ENCODE results near the gene ACSF3. TPM values are rescaled to one million over a fixed set of nuclear protein-coding genes. Genes with fewer than 3 reads are reported as not detected.

The ACSF3 gene
- total RNA-seq, 4 donors from 2014 or later: 29.9 to 48.0 (median 40.3) TPM

- Histone ChIP-seq H3K36me3 (peaks cover 0 to 84% (median 3%) of the 10 kb centered on the region in 3 donors), H3K27me3 (no peaks in the 10 kb centered on the region), H3K4me1 (peaks cover 0 to 11% (median 4%) of the 10 kb centered on the region in 4 donors), H3K27ac (no peak overlapping the region), H3K4me3 (no peak overlapping the region), H3K9me3 (no peaks in the 10 kb centered on the region)
- TF ChIP-seq CTCF (IDR thresholded peaks at IDR 0.05) (no peak), POLR2A (IDR thresholded peaks at IDR 0.05) (no peak), EP300 (IDR thresholded peaks at IDR 0.05) (no peak)
- 92 to 93% methylated on average over 14 of the region's 14 CpGs for WGBS, 2 donors
- no peak for DNase-seq (ENCODE audit: low spot score in 2 of 2)
Observed at GRCh38 chr16:89110641-89111040, 17.0 kb downstream of the ACSF3 start.

DNA sequence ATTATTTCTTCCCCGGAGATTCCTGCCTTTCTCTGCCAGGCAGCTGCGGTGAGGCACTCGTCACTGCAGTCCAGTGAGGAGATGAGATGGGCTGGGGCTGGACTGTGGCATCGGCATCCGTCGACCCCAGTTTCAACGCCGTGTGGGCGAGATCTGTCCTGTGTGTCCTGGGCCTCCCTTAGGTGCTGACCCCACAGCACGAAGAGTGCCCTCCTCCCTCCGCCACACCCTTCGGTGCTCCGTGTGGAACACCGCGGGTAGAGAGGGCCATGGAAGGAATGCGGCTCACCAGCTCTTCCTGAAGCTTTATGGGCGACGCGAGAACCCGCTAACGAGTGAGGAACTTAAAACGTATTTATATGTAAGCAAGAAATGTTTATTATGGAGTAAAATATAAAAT is 17.6 kb downstream of the ACSF3 start:
- Histone ChIP-seq H3K4me3 (no peak overlapping the region), H3K9me3 (no peaks in the 10 kb centered on the region), H3K36me3 (peaks cover 0 to 84% (median 3%) of the 10 kb centered on the region in 3 donors), H3K27ac (no peak overlapping the region), H3K4me1 (peaks cover 0 to 14% (median 4%) of the 10 kb centered on the region in 4 donors), H3K27me3 (no peaks in the 10 kb centered on the region)
- DNase-seq (ENCODE audit: low spot score in 2 of 2): no peak
- 94 to 95% methylated on average over 22 of the region's 22 CpGs for WGBS, 2 donors
- TF ChIP-seq POLR2A (IDR thresholded peaks at IDR 0.05) (no peak), EP300 (IDR thresholded peaks at IDR 0.05) (no peak), CTCF (IDR thresholded peaks at IDR 0.05) (no peak)

GRCh38 chr16:89112377-89113151 is 18.9 kb downstream of the ACSF3 start:
- Histone ChIP-seq H3K36me3 (peaks cover 0 to 84% (median 3%) of the 10 kb centered on the region in 3 donors), H3K4me3 (no peak overlapping the region), H3K27ac (no peak overlapping the region), H3K4me1 (peaks cover 0 to 14% (median 4%) of the 10 kb centered on the region in 4 donors), H3K9me3 (no peaks in the 10 kb centered on the region), H3K27me3 (no peaks in the 10 kb centered on the region)
- TF ChIP-seq POLR2A (IDR thresholded peaks at IDR 0.05) (no peak), CTCF (IDR thresholded peaks at IDR 0.05) (no peak), EP300 (IDR thresholded peaks at IDR 0.05) (no peak)
- DNase-seq (ENCODE audit: low spot score in 2 of 2): no peak
- WGBS, 2 donors: 84 to 91% methylated on average over 26 of the region's 26 CpGs

GRCh38 chr16:89113152-89113547 is 19.5 kb downstream of the ACSF3 start:
- 92 to 94% methylated on average over 12 of the region's 12 CpGs for whole genome bisulfite sequencing, 2 donors
- Histone ChIP-seq H3K4me3 (no peak overlapping the region), H3K27ac (no peak overlapping the region), H3K36me3 (peaks cover 0 to 84% (median 3%) of the 10 kb centered on the region in 3 donors), H3K4me1 (peaks cover 0 to 14% (median 4%) of the 10 kb centered on the region in 4 donors), H3K9me3 (no peaks in the 10 kb centered on the region), H3K27me3 (no peaks in the 10 kb centered on the region)
- no peak for TF ChIP-seq CTCF (IDR thresholded peaks at IDR 0.05)
- TF ChIP-seq POLR2A (IDR thresholded peaks at IDR 0.05): no peak
- no peak for TF ChIP-seq EP300 (IDR thresholded peaks at IDR 0.05)
- no peak for DNase-seq (ENCODE audit: low spot score in 2 of 2)

- no peaks in the 10 kb centered on the region for H3K9me3 ChIP-seq
- TF ChIP-seq CTCF (IDR thresholded peaks at IDR 0.05) (no peak), POLR2A (IDR thresholded peaks at IDR 0.05) (no peak), EP300 (IDR thresholded peaks at IDR 0.05) (no peak)
- H3K27ac ChIP-seq: no peak overlapping the region
- no peak for DNase-seq (ENCODE audit: low spot score in 2 of 2)
- WGBS, 2 donors: 93 to 94% methylated on average over 27 of the region's 27 CpGs
- H3K4me3 ChIP-seq: no peak overlapping the region
- no peaks in the 10 kb centered on the region for H3K27me3 ChIP-seq
- peaks cover 0 to 85% (median 3%) of the 10 kb centered on the region in 3 donors for H3K36me3 ChIP-seq
- peaks cover 0 to 14% (median 4%) of the 10 kb centered on the region in 4 donors for H3K4me1 ChIP-seq
Observed at GRCh38 chr16:89113661-89114060, 20.0 kb downstream of the ACSF3 start.
